Erythroblast (primary cell): ENCODE results near the gene MED23.

Source experiments
- GATA1 ChIP-seq: IDR thresholded peaks from 2 replicates; pipeline ENCODE4 v1.6.1; 2011; ENCODE audit warnings: low read depth, mild to moderate bottlenecking, control low read depth, low read length, moderate library complexity
- POLR2A ChIP-seq: IDR thresholded peaks from 2 replicates; pipeline ENCODE4 v1.6.1; 2011; ENCODE audit warnings: mild to moderate bottlenecking, low read length

DNA sequence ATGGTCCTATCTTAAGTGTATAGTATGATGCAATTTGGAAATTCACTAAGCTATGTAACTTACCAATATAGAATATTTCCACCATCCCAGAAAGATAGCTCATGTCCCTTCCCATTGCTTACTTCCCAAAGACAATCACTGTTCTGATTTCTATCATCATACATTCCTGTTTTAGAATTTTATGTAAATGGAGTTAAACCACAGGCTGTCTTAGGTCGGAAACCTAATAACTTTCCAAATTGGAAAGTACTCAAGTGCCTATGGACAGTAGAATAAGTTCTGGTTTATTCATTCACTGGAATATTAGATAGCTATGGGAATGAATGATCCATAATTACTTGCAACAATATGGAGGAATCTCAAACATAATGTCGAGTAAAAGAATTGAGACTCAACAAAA lies 29.2 kb upstream of the MED23 start:
- TF ChIP-seq POLR2A (no peak), GATA1 (no peak)
